Mammary epithelial cell (primary cell): ENCODE results near the gene FCHSD2.

Experiments
- CTCF ChIP-seq, 2 donors: IDR thresholded peaks in 1 of 2; conservative IDR thresholded peaks in 1 of 2; 2 replicates each; pipeline ENCODE4 v1.5.1; 2011 to 2012; ENCODE audit warnings: inconsistent platforms in 2 of 2, low read length in 2 of 2, mild to moderate bottlenecking in 2 of 2, control low read depth in 1 of 2, low read depth in 1 of 2; ENCODE audit not compliant: insufficient read depth in 1 of 2; ENCODE audit errors: extremely low read depth in 1 of 2
- EZH2 ChIP-seq: IDR thresholded peaks from 2 replicates; pipeline ENCODE4 v1.6.1; 2012; ENCODE audit warnings: low read length, inconsistent platforms, borderline replicate concordance

GRCh38 chr11:72863091-72863490, 279.0 kb downstream of the FCHSD2 start:
- TF ChIP-seq CTCF (conservative IDR thresholded peaks at IDR 0.05 in 1 of 2, IDR thresholded peaks at IDR 0.05 in 1 of 2; ENCODE audit: extremely low read depth in 1 of 2, insufficient read depth in 1 of 2, low read depth in 1 of 2, low read length in 2 of 2) (no peak), EZH2 (no peak)
